ENCODE results near the gene TMEM38B.
A peak's percentile ranks its signal among the peaks of the same experiment; 100 is the strongest.

The TMEM38B gene

GRCh38 chr9:105694190-105694847, at the start of gene TMEM38B:
Gene TMEM38B, plus strand, starts transcription at chr9:105694541. Its CDS starts 120 bp downstream, at chr9:105694661.
- peak; percentile 65 for DNase-seq

GRCh38 chr9:105646879-105647594, 47.3 kb upstream of the TMEM38B start:
- no peak for DNase-seq

- DNase-seq: no peak
Observed at GRCh38 chr9:105647595-105648349, 46.6 kb upstream of the TMEM38B start.

- DNase-seq: peak; percentile 43
Observed at GRCh38 chr9:105651806-105652205, 42.5 kb upstream of the TMEM38B start.

GRCh38 chr9:105656131-105656921, 38.0 kb upstream of the TMEM38B start:
- peak; percentile 32 for DNase-seq

GRCh38 chr9:105658351-105658750, 36.0 kb upstream of the TMEM38B start:
- no peak for DNase-seq

GRCh38 chr9:105661011-105661410, 33.3 kb upstream of the TMEM38B start:
- DNase-seq: no peak

GRCh38 chr9:105662184-105663104, 31.9 kb upstream of the TMEM38B start, which contains the start of gene TAL2:
Gene TAL2, plus strand, starts transcription at chr9:105662457. Its CDS starts 40 bp downstream, at chr9:105662497.
- DNase-seq: no peak

- DNase-seq: no peak
Observed at GRCh38 chr9:105663914-105664313, 30.4 kb upstream of the TMEM38B start.

- no peak for DNase-seq
Observed at GRCh38 chr9:105667867-105668266, 26.5 kb upstream of the TMEM38B start.

- no peak for DNase-seq
Observed at GRCh38 chr9:105670315-105670714, 24.0 kb upstream of the TMEM38B start.

- DNase-seq: no peak
Observed at GRCh38 chr9:105670775-105671174, 23.6 kb upstream of the TMEM38B start.

- DNase-seq: no peak
Observed at GRCh38 chr9:105672711-105673234, 21.6 kb upstream of the TMEM38B start.

- DNase-seq: no peak
Observed at GRCh38 chr9:105673850-105674387, 20.4 kb upstream of the TMEM38B start.

- DNase-seq: no peak
Observed at GRCh38 chr9:105676351-105676923, 17.9 kb upstream of the TMEM38B start.

- DNase-seq: no peak
Observed at GRCh38 chr9:105678163-105678562, 16.2 kb upstream of the TMEM38B start.

GRCh38 chr9:105678781-105679180, 15.6 kb upstream of the TMEM38B start:
- DNase-seq: no peak

GRCh38 chr9:105679257-105680022, 14.9 kb upstream of the TMEM38B start:
- DNase-seq: peak; percentile 19

- no peak for DNase-seq
Observed at GRCh38 chr9:105681313-105681712, 13.0 kb upstream of the TMEM38B start.

- no peak for DNase-seq
Observed at GRCh38 chr9:105681724-105682123, 12.6 kb upstream of the TMEM38B start.

Measured in COR-L47 (cell line).